ENCODE results near the gene COL9A3. TPM values are rescaled to one million over a fixed set of nuclear protein-coding genes. Genes with fewer than 3 reads are reported as not detected.
A peak's percentile ranks its signal among the peaks of the same experiment; 100 is the strongest.

Gene COL9A3
- total RNA-seq, 4 donors from 2014 or later, result 8.8 to 29.9 (median 14.3) TPM

- WGBS, 2 donors (ENCODE audit: low coverage in 1 of 2), result 20 to 68% methylated on average over 1 to 4 of the region's 9 CpGs
- no peak for TF ChIP-seq POLR2A (IDR thresholded peaks at IDR 0.05)
- no peak for TF ChIP-seq CTCF (IDR thresholded peaks at IDR 0.05)
- no peak for TF ChIP-seq POLR2AphosphoS5 (IDR thresholded peaks at IDR 0.05)
- TF ChIP-seq EP300 (IDR thresholded peaks at IDR 0.05), result no peak
- Histone ChIP-seq H3K27ac (no peak overlapping the region), H3K27me3 (no peaks in the 10 kb centered on the region), H3K36me3 (no peaks in the 10 kb centered on the region), H3K9me3 (no peaks in the 10 kb centered on the region), H3K4me3 (no peak overlapping the region), H3K4me1 (peaks cover 0 to 44% (median 13%) of the 10 kb centered on the region in 3 donors)
- no peak for ATAC-seq
Observed at GRCh38 chr20:62792182-62792939, 24.5 kb upstream of the COL9A3 start.

- TF ChIP-seq POLR2AphosphoS5 (IDR thresholded peaks at IDR 0.05), result no peak
- no peak for TF ChIP-seq CTCF (IDR thresholded peaks at IDR 0.05)
- no peak for TF ChIP-seq EP300 (IDR thresholded peaks at IDR 0.05)
- no peak for TF ChIP-seq POLR2A (IDR thresholded peaks at IDR 0.05)
- Histone ChIP-seq H3K27me3 (no peaks in the 10 kb centered on the region), H3K4me1 (peaks cover 0 to 52% (median 15%) of the 10 kb centered on the region in 3 donors), H3K36me3 (peaks cover 0 to 5% of the 10 kb centered on the region in 2 donors), H3K9me3 (no peaks in the 10 kb centered on the region), H3K27ac (peak overlapping the region; percentile 67 to 93 (median 92)), H3K4me3 (peak overlapping the region in 1 of 2 donors; percentile 91)
- no peak for ATAC-seq
- 89% methylated on average over 8 of the region's 22 CpGs; no CpG with 5 or more reads in 1 of the 2 donors for WGBS, 2 donors (ENCODE audit: low coverage in 1 of 2)
Observed at GRCh38 chr20:62792940-62793756, 23.7 kb upstream of the COL9A3 start.

GRCh38 chr20:62793757-62794006 lies 23.2 kb upstream of the COL9A3 start:
- peak overlapping the region; percentile 67 to 93 (median 92) for H3K27ac ChIP-seq
- no peaks in the 10 kb centered on the region for H3K9me3 ChIP-seq
- no CpG with 5 or more reads among the region's 7 CpGs for WGBS, 2 donors (ENCODE audit: low coverage in 1 of 2)
- peak overlapping the region; percentile 13 to 91 for H3K4me3 ChIP-seq
- peaks cover 0 to 57% (median 15%) of the 10 kb centered on the region in 3 donors for H3K4me1 ChIP-seq
- peaks cover 0 to 10% of the 10 kb centered on the region in 2 donors for H3K36me3 ChIP-seq
- no peaks in the 10 kb centered on the region for H3K27me3 ChIP-seq
- TF ChIP-seq POLR2AphosphoS5 (IDR thresholded peaks at IDR 0.05) (no peak), EP300 (IDR thresholded peaks at IDR 0.05) (no peak), POLR2A (IDR thresholded peaks at IDR 0.05) (no peak), CTCF (IDR thresholded peaks at IDR 0.05) (no peak)
- no peak for ATAC-seq

GRCh38 chr20:62794007-62794724 lies 22.7 kb upstream of the COL9A3 start:
- 0% methylated on average over 8 of the region's 69 CpGs; no CpG with 5 or more reads in 1 of the 2 donors for WGBS, 2 donors (ENCODE audit: low coverage in 1 of 2)
- Histone ChIP-seq H3K4me1 (peaks cover 0 to 60% (median 15%) of the 10 kb centered on the region in 3 donors), H3K36me3 (peaks cover 0 to 15% of the 10 kb centered on the region in 2 donors), H3K27me3 (no peaks in the 10 kb centered on the region), H3K27ac (peak overlapping the region; percentile 76 to 94 (median 92)), H3K9me3 (no peaks in the 10 kb centered on the region), H3K4me3 (peak overlapping the region; percentile 56 to 91)
- TF ChIP-seq CTCF (IDR thresholded peaks at IDR 0.05) (peak in 1 of 4 experiments; percentile 12), POLR2A (IDR thresholded peaks at IDR 0.05) (peak; percentile 70 to 76), EP300 (IDR thresholded peaks at IDR 0.05) (no peak), POLR2AphosphoS5 (IDR thresholded peaks at IDR 0.05) (peak; percentile 91)
- ATAC-seq, result peak; percentile 90
